Measurements from ENCODE around the gene SPTBN4. TPM values are rescaled to one million over a fixed set of nuclear protein-coding genes. Genes with fewer than 3 reads are reported as not detected.

SPTBN4 gene
- polyA plus RNA-seq, 1 of the 3 experiments (the other 2 are of a cell fraction), result 3.1 TPM

DNA sequence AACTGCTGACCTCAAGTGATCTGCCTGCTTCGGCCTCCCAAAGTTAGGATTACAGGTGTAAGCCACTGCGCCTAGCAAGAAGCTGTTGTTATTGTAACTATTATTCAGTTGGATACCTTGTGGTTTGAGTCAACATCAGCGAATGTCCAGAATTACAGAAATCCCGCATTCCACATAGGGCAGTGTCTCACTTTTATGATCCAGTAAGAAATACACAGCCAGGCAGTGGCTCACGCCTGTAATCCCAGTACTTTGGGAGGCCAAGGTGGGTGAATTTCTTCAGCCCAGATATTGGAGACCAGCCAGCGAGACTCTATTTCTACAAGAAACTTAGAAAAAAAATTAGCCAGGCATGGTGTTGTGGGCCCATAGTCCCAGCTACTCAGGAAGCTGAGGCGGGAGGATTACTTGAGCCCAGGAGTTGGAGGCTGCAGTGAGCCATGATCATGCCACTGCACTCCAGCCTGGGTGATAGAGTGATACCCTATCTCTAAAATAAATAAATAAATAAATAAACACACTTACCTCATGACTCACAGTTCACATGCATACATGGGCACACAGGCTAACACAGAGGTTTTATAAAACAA, 43.8 kb downstream of the SPTBN4 start (continued):
- TF ChIP-seq, protein P1, sequence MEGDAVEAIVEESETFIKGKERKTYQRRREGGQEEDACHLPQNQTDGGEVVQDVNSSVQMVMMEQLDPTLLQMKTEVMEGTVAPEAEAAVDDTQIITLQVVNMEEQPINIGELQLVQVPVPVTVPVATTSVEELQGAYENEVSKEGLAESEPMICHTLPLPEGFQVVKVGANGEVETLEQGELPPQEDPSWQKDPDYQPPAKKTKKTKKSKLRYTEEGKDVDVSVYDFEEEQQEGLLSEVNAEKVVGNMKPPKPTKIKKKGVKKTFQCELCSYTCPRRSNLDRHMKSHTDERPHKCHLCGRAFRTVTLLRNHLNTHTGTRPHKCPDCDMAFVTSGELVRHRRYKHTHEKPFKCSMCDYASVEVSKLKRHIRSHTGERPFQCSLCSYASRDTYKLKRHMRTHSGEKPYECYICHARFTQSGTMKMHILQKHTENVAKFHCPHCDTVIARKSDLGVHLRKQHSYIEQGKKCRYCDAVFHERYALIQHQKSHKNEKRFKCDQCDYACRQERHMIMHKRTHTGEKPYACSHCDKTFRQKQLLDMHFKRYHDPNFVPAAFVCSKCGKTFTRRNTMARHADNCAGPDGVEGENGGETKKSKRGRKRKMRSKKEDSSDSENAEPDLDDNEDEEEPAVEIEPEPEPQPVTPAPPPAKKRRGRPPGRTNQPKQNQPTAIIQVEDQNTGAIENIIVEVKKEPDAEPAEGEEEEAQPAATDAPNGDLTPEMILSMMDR (IDR thresholded peaks at IDR 0.05), result no peak

GRCh38 chr19:40511487-40511886, 44.7 kb downstream of the SPTBN4 start:
- H3K4me1 ChIP-seq (ENCODE audit: control insufficient read depth in 1 of 2, insufficient read depth in 2 of 2, low read depth in 1 of 2, low read length in 1 of 2), result no peaks in the 10 kb centered on the region
- H3K9ac ChIP-seq, result no peak overlapping the region
- H3K27me3 ChIP-seq (ENCODE audit: insufficient read depth), result no peaks in the 10 kb centered on the region; the same call in 1 of the 2 replicates
- H3K4me2 ChIP-seq, result no peak overlapping the region
- POLR2A ChIA-PET, result no interaction called here
- H3F3A ChIP-seq (replicated peaks; ENCODE audit: insufficient read depth), result no peaks in the 10 kb centered on the region
- no peaks in the 10 kb centered on the region for H3K9me3 ChIP-seq
- no peak overlapping the region for H3K27ac ChIP-seq (ENCODE audit: low read depth in 2 of 2, low read length in 1 of 2)
- no peaks in the 10 kb centered on the region for H4K20me1 ChIP-seq (ENCODE audit: insufficient read depth)
- H3K9me2 ChIP-seq, result no peaks in the 10 kb centered on the region
- H3K4me3 ChIP-seq (ENCODE audit: low read depth in 2 of 2, low read length in 1 of 2), result no peak overlapping the region
- no peaks in the 10 kb centered on the region for H3K36me3 ChIP-seq (replicated peaks in 1 of 2; ENCODE audit: control insufficient read depth in 1 of 2, insufficient read depth in 2 of 2, low read length in 1 of 2)
- TF ChIP-seq POLR2AphosphoS5 (IDR thresholded peaks at IDR 0.05; ENCODE audit: low read depth, low read length), result no peak
- TF ChIP-seq TEAD4 (IDR thresholded peaks at IDR 0.05; ENCODE audit: borderline replicate concordance, insufficient read depth), result no peak
- TF ChIP-seq FOXJ3 (CRISPR knock-in tag; IDR thresholded peaks at IDR 0.05), result no peak
- TF ChIP-seq NRF1 (IDR thresholded peaks at IDR 0.05; ENCODE audit: low read depth, low read length), result no peak
- TF ChIP-seq, protein P1 (IDR thresholded peaks at IDR 0.05), result no peak
- TF ChIP-seq PBX3 (IDR thresholded peaks at IDR 0.05), result no peak
- TF ChIP-seq, protein P2, sequence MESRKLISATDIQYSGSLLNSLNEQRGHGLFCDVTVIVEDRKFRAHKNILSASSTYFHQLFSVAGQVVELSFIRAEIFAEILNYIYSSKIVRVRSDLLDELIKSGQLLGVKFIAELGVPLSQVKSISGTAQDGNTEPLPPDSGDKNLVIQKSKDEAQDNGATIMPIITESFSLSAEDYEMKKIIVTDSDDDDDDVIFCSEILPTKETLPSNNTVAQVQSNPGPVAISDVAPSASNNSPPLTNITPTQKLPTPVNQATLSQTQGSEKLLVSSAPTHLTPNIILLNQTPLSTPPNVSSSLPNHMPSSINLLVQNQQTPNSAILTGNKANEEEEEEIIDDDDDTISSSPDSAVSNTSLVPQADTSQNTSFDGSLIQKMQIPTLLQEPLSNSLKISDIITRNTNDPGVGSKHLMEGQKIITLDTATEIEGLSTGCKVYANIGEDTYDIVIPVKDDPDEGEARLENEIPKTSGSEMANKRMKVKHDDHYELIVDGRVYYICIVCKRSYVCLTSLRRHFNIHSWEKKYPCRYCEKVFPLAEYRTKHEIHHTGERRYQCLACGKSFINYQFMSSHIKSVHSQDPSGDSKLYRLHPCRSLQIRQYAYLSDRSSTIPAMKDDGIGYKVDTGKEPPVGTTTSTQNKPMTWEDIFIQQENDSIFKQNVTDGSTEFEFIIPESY (IDR thresholded peaks at IDR 0.05; ENCODE audit: borderline replicate concordance, low read depth), result no peak
- no peak for TF ChIP-seq REST (IDR thresholded peaks at IDR 0.05; ENCODE audit: low read depth, low read length)
- H3K79me2 ChIP-seq (ENCODE audit: insufficient read depth), result no peaks in the 10 kb centered on the region
- DNase-seq, result no peak
- CTCF ChIA-PET, result interaction anchor here (0.7 to 1.9 kb wide), 2 partner anchors 12 to 87 kb away, joined by 3 to 9 read pairs; no protein-coding TSS in a partner anchor
- H2AFZ ChIP-seq (ENCODE audit: low read depth), result no peak overlapping the region
- WGBS (ENCODE audit: low lambda C conversion rate), result 77% methylated on average over 6 of the region's 6 CpGs
